ENCODE data around the gene SLC7A6.

The SLC7A6 gene

DNA sequence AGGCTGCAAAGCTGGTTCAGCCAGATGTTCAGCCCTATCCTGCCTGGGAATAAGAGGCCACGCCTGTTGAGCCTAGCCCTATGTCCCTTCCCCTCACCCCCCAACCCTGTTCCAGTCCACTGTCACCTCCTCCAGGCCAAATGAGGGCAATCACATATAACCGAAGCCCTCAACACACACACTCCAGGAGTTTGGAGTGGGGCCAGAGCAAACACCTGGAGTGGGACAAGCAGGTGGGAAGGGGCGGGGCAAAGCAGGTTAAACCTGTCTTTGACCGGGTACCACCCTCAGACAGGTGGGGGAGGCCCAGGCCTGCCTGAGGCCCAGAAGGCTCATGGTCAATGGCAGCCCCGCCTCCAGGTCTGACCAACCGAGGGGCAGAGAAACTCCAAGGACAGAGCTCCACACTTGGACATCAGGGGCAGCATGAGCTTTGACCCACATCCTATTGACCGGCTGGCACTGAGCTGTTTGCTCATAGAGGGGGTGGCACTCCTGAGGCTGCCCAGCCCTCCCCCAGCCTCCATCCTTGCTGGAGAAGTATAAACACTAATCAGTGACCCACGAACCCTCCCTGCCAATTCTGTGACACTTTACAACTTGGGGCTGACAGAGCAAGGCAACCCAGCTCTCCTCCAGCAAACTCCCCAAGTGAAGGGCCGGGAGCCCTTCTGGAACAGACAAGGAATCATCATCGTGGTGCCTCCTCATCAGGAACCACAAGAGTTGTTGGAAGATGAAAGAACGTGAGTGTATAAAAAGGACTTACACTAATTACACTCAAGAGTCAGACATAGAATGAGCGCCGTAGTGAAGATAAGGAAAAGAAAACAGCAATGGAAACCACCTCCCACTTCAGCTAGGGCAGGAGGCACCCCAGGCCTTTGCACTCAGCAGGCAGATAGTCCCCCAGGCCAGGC, 29.9 kb upstream of the SLC7A6 start:
- in situ Hi-C loops (cut with HindIII; ENCODE audit: low sequenced_read_pairs) = no loop called here

DNA sequence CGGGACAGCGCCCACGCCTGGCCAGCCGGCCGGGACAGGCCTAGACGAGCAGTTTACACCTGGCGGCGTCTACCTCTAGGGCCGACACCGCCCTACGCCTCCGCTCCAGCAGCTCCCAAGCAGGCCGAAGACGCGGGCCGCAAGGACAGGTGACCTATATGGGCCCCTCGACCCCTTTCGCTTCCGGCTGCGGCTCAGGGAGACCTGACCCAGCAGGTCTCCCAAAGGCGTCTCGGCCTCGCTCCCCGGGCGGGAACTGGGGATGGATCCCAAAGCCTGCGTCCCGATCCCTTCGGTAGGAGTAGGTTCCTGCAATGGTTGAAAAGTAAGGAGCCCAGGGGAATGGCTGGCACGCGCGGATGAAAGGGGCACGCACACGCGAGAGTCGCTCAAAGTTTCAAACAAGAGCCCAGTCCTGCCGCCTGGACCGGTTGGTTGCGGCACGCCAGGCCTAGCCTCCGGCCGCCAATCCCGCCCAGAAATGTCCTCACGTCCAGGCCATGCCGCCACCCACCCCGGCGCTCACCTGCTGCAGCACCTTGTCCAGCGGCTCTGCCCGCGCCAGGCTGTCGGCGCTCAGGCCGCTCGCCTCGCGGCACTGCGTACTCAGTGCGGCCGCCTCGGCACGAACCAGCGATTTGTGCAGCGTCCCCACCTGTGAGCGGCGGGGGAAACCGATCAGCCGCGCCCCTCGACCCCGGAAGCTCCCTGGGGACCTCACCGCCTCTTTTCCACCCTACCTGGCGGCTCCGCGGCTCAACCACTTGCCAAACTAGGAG, 29.0 kb upstream of the SLC7A6 start:
- in situ Hi-C loops (cut with HindIII; ENCODE audit: low sequenced_read_pairs) = no loop called here

DNA sequence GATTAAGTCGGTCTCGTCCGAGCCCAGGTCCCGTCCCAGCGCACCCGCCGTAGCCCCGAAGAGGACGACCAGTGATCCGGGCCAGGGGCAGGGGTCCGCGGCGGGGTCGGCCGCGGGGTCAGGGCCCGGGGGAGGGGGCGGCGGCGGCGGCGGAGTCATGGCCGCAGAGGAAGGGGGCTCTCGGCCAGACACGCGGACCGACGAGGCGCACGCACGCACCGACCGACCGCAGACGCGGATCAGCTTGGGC, 28.5 kb upstream of the SLC7A6 start, which contains the start of gene ESRP2:
TSS of gene ESRP2 (minus strand) at position 241 of the 250 bp plus-strand sequence. CDS start at position 159, 82 bp downstream.
- in situ Hi-C loops (cut with HindIII; ENCODE audit: low sequenced_read_pairs) = no loop called here

DNA sequence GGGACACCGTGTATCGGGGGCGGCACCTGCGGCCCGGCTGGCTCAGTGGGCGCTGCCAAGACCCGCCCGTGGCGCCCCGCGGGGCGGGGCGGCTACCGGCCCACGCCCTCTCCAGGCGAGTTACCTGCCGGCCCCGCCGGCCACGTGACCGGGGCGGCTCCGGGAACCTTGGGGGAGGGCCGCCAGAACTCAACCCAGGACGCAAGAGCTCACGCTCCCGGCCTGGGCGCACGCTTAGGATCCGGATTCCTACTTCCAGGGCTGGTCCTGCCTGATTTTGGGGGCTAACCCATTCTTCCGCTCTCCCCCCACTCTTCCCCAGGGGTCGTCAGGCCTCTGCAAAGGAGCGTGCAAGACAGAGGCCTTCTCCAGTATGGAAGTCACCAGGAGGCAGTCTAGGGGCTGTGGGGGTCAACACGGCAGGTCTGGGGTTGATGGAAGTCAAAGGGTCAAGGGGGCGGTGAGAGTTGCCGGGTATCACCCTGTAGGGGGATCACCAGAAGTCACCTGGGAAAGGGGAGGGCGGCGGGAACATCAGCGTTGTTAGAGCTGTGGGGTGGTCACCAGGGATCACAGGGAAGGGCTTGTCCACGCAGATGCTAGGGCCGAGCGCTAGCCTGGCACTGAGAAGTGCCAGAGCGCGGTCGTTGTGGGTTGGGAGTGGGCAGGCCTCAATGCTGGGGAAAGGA, 28.0 kb upstream of the SLC7A6 start:
- in situ Hi-C loops (cut with HindIII; ENCODE audit: low sequenced_read_pairs) = no loop called here

DNA sequence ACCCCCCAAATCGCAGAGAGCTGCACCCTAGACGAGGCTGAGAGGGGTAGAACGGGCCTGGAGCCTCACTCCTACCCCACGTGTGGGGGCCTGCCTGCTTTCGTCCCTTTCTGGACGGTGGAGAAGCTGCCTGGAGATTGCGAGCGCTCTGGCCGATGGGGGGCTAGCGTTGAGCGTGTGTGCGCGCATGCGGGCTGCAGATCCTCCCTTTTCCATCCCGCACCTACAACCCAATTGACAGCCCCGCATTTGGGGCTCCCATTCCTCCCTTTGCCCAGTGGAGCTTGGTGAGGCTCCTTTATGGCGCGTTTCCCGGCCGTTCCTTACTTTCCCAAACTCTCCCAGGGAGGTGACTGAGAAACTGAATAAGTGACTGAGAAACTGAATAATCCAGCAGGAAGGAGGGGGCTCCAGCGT, 27.5 kb upstream of the SLC7A6 start:
- in situ Hi-C loops (cut with HindIII; ENCODE audit: low sequenced_read_pairs) = no loop called here

DNA sequence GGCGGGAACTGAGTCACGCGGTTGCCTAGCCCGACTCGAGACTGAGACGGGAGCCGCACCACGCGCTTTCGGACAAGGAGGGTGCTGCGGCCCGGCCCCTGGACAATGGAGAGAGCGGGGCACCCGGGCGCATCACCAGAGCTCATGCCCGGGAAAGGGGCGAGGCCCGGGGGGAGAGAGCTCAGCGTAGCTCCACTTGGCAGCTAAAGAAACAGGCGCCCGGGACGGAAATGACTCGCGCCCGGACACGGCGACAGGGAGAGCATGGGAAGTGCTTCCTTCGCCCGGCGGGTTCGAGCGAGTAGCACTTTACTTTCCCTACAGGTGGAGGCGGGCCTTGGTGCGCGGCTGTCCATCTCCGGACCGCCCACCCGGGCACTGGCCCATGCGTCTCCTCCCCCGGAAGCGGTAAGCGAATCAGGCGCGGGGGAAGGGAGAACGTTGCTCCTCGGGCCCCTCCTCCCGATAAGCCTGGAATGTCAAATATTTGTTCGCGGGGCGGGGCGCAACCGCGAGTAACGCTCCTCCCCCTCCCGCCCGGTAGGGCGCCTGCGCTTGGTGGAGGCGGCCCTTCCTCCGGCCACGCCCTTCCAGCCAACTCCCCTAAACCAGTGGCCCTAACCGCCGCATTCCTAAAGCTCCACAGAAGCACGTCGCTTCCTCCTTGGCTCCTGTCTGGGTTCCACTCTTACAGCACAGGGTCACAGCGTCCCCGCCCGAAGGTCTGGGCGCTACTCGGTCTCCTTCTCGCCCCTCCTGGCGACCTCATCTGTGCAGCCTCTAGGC, 26.9 kb upstream of the SLC7A6 start:
- in situ Hi-C loops (cut with HindIII; ENCODE audit: low sequenced_read_pairs) = no loop called here

DNA sequence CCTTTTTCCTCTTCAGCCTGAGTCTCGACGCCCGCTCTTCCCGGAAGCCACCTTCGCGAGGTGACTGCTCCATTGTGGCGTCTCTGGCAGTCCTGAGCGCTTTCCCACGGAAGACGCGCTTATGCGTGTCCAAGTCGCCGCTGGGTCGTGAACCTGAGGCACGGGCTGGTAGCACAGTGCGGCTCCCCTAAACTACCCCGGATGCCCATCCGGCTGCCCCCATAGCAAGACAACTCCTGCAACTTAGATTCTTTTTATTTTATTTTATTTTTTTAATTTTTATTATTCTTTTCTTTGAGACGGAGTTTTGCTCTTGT, 26.3 kb upstream of the SLC7A6 start:
- in situ Hi-C loops (cut with HindIII; ENCODE audit: low sequenced_read_pairs) = no loop called here

DNA sequence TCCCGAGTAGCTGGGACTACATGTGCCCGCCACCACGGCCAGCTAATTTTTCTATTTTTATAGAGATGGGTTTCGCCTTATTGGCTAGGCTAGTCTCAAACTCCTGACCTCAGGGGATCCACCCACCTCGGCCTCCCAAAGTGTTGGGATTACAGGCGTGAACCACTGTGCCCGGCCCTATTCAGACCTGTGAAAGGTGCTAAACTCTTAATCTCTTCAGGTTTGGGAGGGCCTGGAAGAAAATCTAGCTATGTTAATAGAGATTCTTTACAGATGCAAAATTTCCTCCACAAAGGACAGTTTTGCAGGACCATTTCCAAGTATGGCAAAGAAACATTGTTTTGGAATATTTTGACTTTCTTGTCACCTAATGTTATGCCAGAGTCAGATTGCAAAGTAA, 22.2 kb upstream of the SLC7A6 start:
- in situ Hi-C loops (cut with HindIII; ENCODE audit: low sequenced_read_pairs) = no loop called here

DNA sequence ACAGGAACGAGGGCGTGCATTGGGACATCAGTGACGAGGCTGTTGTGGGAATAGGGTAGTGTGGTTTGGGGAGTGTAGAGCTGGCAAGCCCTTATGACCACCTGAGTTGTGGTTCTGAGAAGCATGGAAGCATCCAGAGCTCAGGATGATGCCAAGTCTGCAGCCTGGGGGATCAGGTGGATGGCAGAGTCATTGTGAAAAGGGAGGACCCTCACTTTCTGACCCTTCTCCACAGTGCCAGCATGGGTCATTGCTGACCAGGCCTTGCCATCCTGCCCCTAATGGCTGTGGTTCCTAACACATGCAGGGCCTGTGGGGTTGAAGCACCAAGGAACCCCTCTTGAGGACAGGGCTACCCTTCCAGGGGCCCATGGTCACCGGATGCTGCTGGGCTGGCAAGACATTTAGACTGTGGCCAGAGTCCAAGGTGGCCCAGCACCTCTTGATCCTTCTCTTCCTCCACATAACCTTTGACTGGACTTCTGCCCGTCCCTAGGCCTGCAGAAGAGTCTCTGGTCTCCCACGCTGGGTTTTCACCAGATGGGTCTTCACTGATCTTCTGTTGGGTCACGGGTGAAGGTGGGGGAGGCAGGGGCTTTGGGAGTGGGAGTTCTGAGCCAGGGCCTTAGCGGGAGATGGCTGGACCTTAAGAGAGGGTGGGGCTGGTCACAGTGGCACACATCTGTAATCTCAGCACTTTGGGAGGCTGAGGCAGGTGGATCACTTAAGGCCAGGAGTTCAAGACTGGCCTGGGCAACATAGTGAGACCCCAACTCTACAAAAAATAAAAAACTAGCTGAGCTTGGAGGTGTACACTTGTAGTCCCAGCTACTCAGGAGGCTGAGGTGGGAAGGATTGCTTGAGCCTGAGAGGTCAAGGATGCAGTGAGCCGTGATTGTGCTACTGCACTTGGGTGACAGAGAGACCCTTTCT, 21.1 kb upstream of the SLC7A6 start:
- in situ Hi-C loops (cut with HindIII; ENCODE audit: low sequenced_read_pairs) = no loop called here

DNA sequence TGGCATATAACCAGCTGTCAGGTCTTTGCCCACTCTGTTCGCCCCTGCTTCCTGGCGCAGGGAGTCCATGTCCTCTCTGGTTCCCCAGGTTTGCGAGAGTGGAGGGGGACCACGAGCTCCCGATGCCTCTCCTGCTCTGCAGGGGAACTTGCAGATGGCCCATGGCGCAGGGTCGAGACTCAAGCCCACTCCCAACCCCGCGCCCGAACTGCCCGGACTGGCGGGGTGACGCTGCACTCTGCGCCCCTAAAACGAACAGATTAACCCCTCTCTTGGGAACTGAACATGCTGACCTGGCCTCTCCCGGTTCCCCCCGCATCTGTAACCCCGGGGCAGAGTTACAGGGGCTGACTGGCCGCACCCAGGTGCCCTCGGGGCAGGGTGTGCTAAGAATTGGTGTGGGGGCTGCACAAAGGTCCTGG, 19.8 kb upstream of the SLC7A6 start:
- in situ Hi-C loops (cut with HindIII; ENCODE audit: low sequenced_read_pairs) = no loop called here

DNA sequence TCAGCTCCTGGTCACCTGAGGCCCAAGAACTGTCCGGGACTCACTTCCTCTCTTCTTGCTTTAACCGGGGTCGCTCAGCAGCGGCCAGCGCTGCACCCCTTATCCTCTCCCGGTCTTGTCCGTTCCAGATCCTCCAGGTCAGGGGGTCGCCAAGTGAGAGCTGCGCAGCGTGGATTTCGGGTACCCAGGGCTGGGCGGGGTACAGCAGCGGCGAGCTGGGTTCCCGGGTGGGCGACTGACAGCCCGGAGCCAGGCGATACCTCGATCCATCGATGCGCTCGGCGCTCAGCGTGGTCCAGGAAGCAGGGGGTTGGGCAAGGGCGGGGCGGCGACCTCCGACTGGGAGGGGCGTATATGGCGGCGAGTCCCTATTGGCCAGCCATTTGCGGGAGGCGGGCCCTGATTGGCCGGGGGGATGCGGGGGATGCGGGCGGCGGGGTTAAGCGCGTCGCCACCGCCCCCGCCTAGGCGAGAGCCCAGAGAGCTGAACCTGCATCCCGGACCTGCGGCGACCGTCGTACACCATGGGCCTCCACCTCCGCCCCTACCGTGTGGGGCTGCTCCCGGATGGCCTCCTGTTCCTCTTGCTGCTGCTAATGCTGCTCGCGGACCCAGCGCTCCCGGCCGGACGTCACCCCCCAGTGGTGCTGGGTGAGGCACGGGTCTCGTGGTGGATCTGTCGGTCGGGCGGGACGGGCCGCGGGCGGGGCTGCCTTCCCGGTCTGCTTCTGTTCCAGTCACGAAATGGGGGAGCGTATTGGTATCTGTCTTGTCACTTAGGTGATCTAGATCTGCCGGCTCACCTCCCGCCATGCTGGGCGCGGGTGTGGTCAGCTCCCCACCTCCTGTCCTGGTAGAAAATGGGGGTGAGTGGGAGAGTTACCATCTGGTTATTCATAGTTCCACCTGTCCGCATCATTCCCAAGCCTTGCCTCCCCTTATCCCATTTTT, 19.1 kb upstream of the SLC7A6 start, which contains the start of gene PLA2G15:
TSS of gene PLA2G15 (plus strand) at position 471 of the 951 bp plus-strand sequence. CDS start at position 525, 54 bp downstream.
- in situ Hi-C loops (cut with HindIII; ENCODE audit: low sequenced_read_pairs) = loop anchor here (5.0 kb wide), 1 partner anchor 87 kb away; no protein-coding TSS in a partner anchor

DNA sequence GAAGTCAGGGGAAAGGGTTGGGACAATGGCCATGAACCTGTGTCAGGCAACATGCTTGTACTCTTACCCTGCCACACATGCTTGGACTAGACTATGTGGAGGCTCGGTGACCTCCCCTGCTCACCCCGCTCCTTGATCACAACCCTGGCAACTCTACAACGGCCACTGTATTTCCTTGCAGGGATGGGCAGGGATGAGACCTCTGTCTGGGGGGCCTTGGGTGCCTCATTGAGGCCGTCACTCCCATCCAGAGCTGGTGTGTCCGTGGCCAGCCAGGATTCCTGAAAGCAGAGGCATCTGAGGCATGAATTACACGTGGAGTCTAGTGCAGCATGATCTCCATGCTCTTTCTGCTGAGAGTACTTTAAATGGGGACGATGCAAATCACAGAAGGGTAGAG, 18.2 kb upstream of the SLC7A6 start:
- in situ Hi-C loops (cut with HindIII; ENCODE audit: low sequenced_read_pairs) = loop anchor here (5.0 kb wide), 1 partner anchor 86 kb away; no protein-coding TSS in a partner anchor

DNA sequence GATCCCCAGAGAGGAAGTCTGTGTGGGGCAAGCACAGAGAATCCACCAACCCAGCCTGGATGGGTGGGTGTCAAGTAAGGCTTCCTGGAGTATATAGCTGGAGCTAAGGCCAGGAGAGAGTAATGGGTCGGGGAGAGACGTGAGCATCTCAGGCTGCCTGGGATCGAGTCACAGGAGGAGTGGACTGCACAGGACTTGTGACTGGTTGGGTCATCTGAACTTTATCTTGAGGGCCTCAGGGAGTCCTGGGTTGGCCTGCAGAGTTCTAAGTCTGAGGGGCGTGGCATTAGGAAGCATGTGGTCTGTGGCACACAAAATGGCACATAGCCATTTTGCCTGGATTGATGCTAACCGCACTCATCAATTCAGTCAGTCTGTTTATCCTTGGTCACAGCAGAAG, 17.7 kb upstream of the SLC7A6 start:
- in situ Hi-C loops (cut with HindIII; ENCODE audit: low sequenced_read_pairs) = loop anchor here (5.0 kb wide), 1 partner anchor 86 kb away; no protein-coding TSS in a partner anchor

DNA sequence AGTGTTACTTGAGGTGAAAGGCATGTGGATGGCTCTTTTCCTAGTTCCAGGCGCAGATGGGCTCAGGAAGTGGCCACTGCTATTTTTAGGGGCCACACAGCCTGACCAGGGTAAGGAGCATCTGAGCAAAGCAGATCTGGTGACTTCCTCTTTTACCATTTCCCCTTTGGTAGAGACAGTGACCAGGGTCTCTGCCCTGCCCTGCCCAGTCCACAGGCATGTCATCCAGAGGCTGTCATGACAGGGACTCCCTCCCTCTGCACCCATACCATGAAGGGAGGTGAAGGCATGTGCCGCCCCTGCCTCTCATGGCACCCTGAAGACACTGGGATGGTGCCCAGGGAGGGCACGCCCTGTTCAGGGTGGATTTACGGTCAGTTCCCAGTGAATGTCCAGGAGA, 16.9 kb upstream of the SLC7A6 start:
- in situ Hi-C loops (cut with HindIII; ENCODE audit: low sequenced_read_pairs) = loop anchor here (5.0 kb wide), 1 partner anchor 85 kb away; no protein-coding TSS in a partner anchor

DNA sequence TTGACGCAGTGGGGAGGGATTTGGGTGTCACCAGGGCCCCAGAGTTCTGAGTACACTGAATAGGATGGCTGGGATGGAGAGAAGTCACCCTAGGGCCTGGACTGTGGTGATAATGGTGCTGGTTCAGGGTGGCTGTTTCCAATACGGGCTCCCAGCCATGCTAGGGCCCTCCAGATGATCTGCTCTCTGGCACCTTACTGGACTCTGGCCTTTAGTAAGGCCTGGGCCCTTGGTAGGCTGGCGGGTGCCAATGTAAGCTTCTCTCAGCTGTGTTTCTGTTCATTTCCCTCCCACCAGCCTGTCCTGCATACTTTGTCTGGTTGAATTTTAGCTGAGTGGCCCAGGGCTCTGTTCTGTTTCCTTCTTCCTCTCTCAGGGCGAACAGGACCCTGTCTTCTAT, 16.4 kb upstream of the SLC7A6 start:
- in situ Hi-C loops (cut with HindIII; ENCODE audit: low sequenced_read_pairs) = loop anchor here (5.0 kb wide), 1 partner anchor 84 kb away; no protein-coding TSS in a partner anchor

DNA sequence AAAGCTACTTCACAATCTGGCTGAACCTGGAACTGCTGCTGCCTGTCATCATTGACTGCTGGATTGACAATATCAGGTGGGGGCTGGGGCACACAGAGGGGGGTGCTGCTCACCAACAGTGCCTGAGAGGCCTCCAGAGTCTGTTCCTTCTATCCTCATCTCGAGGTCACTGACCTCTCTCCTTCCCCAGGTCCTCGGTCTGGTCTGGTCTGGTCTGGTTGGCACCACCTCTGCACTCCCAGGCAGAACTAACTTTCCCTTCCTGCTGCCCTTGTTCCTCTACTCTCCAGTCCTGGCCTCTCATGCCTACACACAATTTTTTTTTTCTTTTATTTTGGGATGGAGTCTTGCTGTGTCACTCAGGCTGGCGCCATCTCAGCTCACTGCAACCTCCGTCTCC, 15.0 kb upstream of the SLC7A6 start:
- in situ Hi-C loops (cut with HindIII; ENCODE audit: low sequenced_read_pairs) = loop anchor here (5.0 kb wide), 1 partner anchor 83 kb away; no protein-coding TSS in a partner anchor

DNA sequence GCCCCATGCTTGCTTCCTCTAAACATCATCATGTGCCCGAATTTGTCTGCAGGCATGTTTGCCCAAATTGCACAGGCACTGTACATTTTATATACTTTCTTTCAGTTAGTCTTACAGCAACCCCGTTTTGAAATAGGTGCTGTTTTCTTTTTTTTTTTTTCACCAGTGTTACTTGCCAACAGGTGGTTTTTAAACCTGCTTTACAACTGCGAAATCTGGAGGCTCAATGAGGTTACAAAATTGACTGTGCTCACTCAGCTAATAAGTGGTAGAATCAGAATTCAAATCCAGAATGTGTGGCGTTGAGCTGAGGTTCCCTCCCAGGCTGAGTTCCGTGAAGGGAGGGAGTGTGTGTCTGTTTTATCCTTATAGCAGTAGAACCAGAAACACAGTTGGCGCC, 13.4 kb upstream of the SLC7A6 start:
- in situ Hi-C loops (cut with HindIII; ENCODE audit: low sequenced_read_pairs) = no loop called here

DNA sequence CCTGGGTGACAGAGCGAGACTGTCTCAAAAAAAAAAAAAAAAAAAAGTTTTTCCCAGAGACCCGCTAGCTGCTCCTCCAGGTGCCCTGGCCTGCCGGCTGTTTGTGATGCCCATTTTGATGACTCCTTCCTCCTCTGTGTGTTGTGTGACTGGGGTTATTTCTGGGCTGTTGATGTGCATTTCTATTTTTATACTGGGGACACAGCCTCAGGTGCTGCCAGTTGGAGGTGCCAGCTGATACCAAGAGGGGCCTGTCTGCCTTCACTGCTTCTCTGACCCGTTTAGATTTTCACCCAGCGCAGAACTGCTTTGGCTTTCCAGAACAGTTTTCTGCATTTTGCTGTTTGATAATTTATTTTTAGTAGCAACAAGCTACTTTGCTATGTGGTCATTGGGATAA, 12.5 kb upstream of the SLC7A6 start:
- in situ Hi-C loops (cut with HindIII; ENCODE audit: low sequenced_read_pairs) = no loop called here
